GM20431 (cell line): ENCODE measurements around the gene MXD3.
"Not testable (repeated sequence)": the region's sequence is repeated elsewhere in the genome, so short reads cannot be mapped to it uniquely, and the experiment has no call there.

ENCODE experiments used
- in situ Hi-C: fragments of 300-500 bp; cut with MseI, MboI; formaldehyde crosslinking; loops from one replicate; pipeline ENCODE4 v1.15.0; 2020; ENCODE audit warnings: low sequenced_read_pairs; ENCODE audit not compliant: unreplicated experiment

MXD3 gene, protein sequence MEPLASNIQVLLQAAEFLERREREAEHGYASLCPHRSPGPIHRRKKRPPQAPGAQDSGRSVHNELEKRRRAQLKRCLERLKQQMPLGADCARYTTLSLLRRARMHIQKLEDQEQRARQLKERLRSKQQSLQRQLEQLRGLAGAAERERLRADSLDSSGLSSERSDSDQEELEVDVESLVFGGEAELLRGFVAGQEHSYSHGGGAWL

GRCh38 chr5:177311723-177312648 lies at the start of gene MXD3:
TSS of gene MXD3 (minus strand) at chr5:177311898. CDS start at chr5:177311830, 68 bp downstream.
- in situ Hi-C loops: no loop called here

DNA sequence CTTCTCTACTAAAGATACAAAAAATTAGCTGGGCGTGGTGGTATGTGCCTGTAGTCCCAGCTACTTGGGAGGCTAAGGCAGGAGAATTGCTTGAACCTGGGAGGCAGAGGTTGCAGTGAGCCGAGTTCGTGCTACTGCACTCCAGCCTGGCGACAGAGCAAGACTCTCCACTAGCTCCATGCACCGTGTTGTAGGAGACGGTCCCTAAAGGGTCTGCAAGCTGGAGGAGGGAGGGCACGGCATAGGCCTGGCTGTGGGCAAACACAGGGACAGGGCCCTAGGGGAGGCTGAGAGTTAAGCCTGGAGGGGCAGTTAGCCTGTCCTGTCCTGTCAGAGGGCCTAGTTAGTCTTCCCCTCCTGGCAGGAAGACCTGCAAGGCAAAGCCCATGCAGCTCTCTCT lies 49.0 kb upstream of the MXD3 start:
- in situ Hi-C loops: not testable (repeated sequence)

GRCh38 chr5:177359860-177360259 lies 48.2 kb upstream of the MXD3 start:
- in situ Hi-C loops: no loop called here

- in situ Hi-C loops: no loop called here
These were observed 47.8 kb upstream of the MXD3 start for GRCh38 chr5:177359451-177359851.

DNA sequence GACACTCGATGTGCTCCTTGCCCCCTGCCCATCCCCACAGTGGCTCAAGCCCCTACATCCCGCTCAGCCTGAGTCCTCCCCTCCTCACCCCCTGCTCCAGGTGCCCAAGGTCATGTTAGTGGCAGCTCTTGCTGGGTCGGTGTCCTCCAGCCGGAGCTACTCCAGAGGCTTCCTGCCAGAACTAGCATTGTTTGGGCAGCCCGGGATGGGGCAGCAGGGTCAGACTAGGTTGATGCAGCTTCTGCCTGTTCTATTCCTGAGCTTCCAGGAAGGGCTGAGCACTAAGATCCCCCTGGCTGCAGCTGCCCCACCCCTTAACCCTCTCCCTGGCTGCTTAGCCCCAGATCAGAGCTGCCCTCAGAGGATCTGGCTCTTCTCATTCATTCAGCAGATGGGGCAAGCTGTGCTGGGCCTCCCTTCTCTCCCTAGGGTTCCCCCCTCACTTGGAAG lies 46.7 kb upstream of the MXD3 start:
- in situ Hi-C loops: no loop called here

GRCh38 chr5:177357459-177358351 lies 46.0 kb upstream of the MXD3 start, which contains the start of gene RGS14:
TSS of gene RGS14 (plus strand) at chr5:177357924. CDS start at chr5:177358025, 101 bp downstream.
- in situ Hi-C loops: no loop called here

- in situ Hi-C loops: no loop called here
These were observed 45.4 kb upstream of the MXD3 start for GRCh38 chr5:177357146-177357458.

DNA sequence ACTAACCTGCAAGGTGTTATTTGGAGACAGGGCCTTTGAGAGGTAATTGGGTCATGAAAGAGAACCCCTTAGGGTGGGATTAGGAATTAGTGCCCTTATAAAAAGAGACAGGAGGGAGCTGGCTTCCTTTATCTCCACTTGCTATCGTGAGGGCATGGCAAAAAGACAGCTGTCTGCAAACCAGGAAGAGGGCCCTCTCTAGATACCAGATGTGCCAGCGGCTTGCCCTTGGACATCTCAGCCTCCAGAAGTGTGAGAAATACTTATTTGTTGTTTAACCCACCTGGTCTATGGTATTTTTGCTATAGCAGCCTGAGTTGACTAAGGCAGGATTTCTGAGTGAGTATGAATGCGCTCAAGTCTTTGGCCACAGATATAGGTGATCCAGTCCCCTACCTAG lies 45.0 kb upstream of the MXD3 start:
- in situ Hi-C loops: no loop called here

DNA sequence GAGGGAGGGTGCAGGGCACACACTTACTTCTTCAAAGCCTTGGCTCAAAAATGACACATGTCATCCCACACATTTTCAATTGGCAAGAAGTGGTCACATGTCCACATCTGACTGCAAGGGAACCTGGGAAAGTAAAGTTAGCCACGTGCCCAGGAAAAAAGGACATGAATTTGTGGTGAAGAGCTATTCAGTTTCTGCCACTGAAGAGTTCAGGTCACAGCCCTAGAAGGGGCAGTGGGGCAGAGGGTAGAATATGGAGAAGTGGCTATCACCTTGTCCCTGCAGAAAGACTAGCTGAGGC lies 44.1 kb upstream of the MXD3 start:
- in situ Hi-C loops: no loop called here

- in situ Hi-C loops: no loop called here
These were observed 43.6 kb upstream of the MXD3 start for GRCh38 chr5:177355162-177355867.

DNA sequence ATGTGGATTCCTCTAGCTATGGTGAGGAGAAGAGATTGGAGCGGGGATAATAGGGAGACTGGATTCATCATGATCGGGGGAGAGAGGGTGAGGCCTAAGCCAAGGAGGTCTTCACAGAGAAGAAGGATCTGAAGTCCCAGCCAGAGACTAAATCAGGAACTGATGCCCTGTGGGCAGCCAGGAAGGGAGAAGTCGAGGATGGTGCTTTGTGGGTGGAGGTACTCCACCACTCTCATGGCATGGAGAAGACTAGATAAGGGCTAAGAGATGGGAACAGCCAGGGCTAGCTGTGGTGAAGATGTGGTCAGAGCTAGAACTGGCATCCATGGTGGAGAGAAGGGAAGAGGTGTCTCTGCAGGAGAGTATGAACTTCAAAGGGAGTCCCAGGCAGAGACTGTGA lies 43.0 kb upstream of the MXD3 start:
- in situ Hi-C loops: no loop called here

- in situ Hi-C loops: no loop called here
These were observed 42.6 kb upstream of the MXD3 start for GRCh38 chr5:177354256-177354655.

DNA sequence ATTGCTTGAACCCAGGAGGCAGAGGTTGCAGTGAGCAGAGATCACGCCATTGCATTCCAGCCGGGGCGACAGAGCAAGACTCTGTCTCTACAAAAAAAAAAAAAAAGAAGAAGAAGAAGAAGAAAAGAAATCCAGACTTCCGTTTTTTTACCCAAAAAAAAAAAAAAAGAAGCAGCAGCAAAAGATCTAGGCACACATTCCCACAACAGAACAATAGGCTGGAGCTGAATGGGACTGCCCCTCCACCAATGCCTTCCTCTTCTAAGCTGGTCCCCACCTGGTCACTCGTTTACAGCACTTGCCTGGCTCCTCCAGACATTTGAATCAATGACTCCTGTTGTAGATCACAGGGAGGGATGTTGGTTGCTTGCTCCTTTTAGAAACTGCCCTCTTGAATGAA lies 41.4 kb upstream of the MXD3 start:
- in situ Hi-C loops: no loop called here

DNA sequence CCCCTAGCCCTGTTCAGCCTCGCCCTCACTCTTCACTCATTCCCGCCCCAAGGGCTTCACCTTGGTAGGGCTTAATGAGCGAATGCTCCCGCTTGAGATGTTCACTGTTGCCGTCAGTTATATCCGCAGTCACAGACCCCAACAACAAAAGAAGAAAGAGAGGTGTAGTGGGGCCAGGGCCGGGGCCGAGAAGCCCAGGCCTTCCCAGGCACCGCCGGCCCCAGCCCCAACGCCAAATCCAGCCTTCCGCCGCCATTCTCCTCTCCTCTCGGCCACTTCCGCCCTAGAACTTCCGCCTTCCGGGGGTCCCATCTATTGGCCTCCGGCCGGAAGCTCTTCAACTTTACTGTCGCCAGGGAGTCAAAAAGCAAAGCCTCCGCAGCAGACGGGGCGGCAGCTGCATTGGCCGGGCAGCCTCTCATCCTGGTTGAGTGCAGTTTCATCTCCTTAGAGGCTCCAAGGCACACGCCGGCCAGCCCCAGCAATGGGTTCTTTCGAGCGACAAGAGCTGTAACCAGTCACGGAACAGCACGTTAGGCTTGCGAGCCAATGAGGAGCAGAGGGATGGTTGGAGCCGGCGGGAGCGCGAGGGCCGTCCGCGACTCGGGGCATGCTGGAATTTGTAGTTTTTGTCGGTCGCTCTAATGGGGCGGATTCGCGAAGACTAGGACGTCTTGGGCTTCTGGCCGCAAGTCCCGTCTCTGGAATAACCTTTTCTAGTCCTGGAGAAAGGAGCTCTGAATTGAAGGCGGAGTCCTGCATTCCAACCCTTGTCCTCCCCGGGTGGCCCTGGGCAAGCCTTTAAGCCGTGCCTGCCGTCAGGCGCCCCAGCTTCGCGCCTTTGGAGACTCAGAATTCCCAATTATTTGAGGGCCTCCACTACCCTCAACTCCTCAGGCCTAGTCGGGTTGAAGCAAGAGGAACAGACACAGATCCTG lies 40.0 kb upstream of the MXD3 start, which contains the start of gene LMAN2:
TSS of gene LMAN2 (minus strand) at position 277 of the 938 bp plus-strand sequence. CDS start at position 256, 21 bp downstream.
- in situ Hi-C loops: no loop called here

- in situ Hi-C loops: no loop called here
These were observed 39.2 kb upstream of the MXD3 start for GRCh38 chr5:177350776-177351391.

GRCh38 chr5:177349762-177350161 lies 38.1 kb upstream of the MXD3 start:
- in situ Hi-C loops: no loop called here

DNA sequence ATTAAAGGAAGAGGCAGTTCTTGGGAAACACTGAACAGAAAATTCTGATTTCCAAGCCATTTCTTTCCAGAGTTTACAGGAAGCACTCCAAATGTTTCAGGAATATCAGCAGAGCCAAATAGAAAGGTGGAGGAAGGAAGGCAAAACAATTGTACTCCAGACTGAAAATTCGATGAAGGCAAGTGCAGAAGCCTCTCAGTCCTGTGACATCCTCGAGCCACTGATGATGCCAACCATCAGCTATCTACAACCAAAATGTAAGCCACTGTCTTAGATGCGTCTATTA lies 37.6 kb upstream of the MXD3 start:
- in situ Hi-C loops: no loop called here

- in situ Hi-C loops: no loop called here
These were observed 36.0 kb upstream of the MXD3 start for GRCh38 chr5:177347699-177348098.

- in situ Hi-C loops: no loop called here
These were observed 35.1 kb upstream of the MXD3 start for GRCh38 chr5:177346820-177347219.
